OCI-LY1 (cell line): ENCODE data around the gene SHE.

ENCODE experiments used
- CTCF ChIP-seq: fragments of 200-600 bp; sonication (generic), shearing (Covaris generic); IDR thresholded peaks from 2 replicates; pipeline ENCODE4 v1.5.1; 2017; ENCODE audit warnings: mild to moderate bottlenecking, antibody characterized with exemption, low read length, moderate library complexity, mixed read lengths
- EZH2 ChIP-seq: fragments of 200-600 bp; sonication (generic), shearing (Covaris generic); IDR thresholded peaks from 2 replicates; pipeline ENCODE4 v1.8.0; 2017; ENCODE audit warnings: borderline replicate concordance, mixed run types, mild to moderate bottlenecking, antibody characterized with exemption, low read length, moderate library complexity, mixed read lengths

GRCh38 chr1:154490317-154490716 is 11.9 kb downstream of the SHE start:
- no peak for TF ChIP-seq CTCF
- TF ChIP-seq EZH2 = no peak
